Raji (cell line): ENCODE results near the gene DCTN1.

Experiments
- POLR2A ChIP-seq: IDR thresholded peaks from 2 replicates; pipeline ENCODE4 v1.6.1; 2011; ENCODE audit warnings: low read depth, low read length, control low read depth; ENCODE audit not compliant: insufficient read depth

DCTN1 gene

GRCh38 chr2:74379851-74380789 lies at the start of gene DCTN1:
Gene DCTN1 (minus strand): TSS chr2:74380311. CDS start chr2:74380037, 274 bp downstream.
- TF ChIP-seq POLR2A, result no peak

GRCh38 chr2:74428675-74429074 lies 48.6 kb upstream of the DCTN1 start:
- TF ChIP-seq POLR2A, result no peak

- no peak for TF ChIP-seq POLR2A
Observed at GRCh38 chr2:74427551-74427950, 47.4 kb upstream of the DCTN1 start.

GRCh38 chr2:74426181-74426758 lies 46.2 kb upstream of the DCTN1 start:
- no peak for TF ChIP-seq POLR2A

- TF ChIP-seq POLR2A, result no peak
Observed at GRCh38 chr2:74425523-74425922, 45.4 kb upstream of the DCTN1 start.

GRCh38 chr2:74424995-74425406 lies 44.9 kb upstream of the DCTN1 start:
- no peak for TF ChIP-seq POLR2A

- TF ChIP-seq POLR2A, result no peak
Observed at GRCh38 chr2:74424139-74424992, 44.3 kb upstream of the DCTN1 start.

GRCh38 chr2:74423231-74424095 lies 43.4 kb upstream of the DCTN1 start:
- TF ChIP-seq POLR2A, result no peak

- TF ChIP-seq POLR2A, result peak; percentile 96
Observed at GRCh38 chr2:74421221-74421870, 41.2 kb upstream of the DCTN1 start, which contains the start of the genes C2orf81 and WDR54. Gene C2orf81 (minus strand): TSS chr2:74421619. CDS start chr2:74421560, 59 bp downstream. Gene WDR54 (plus strand): TSS chr2:74421730. CDS start chr2:74422154, 424 bp downstream.

- TF ChIP-seq POLR2A, result no peak
Observed at GRCh38 chr2:74420006-74420405, 39.9 kb upstream of the DCTN1 start.

GRCh38 chr2:74419345-74419744 lies 39.2 kb upstream of the DCTN1 start:
- TF ChIP-seq POLR2A, result no peak

- no peak for TF ChIP-seq POLR2A
Observed at GRCh38 chr2:74418312-74418711, 38.2 kb upstream of the DCTN1 start.

- no peak for TF ChIP-seq POLR2A
Observed at GRCh38 chr2:74417763-74418162, 37.7 kb upstream of the DCTN1 start.

GRCh38 chr2:74417197-74417596 lies 37.1 kb upstream of the DCTN1 start:
- TF ChIP-seq POLR2A, result no peak

- no peak for TF ChIP-seq POLR2A
Observed at GRCh38 chr2:74416778-74417177, 36.7 kb upstream of the DCTN1 start.
